ENCODE results near the gene KREMEN1.

Gene KREMEN1

DNA sequence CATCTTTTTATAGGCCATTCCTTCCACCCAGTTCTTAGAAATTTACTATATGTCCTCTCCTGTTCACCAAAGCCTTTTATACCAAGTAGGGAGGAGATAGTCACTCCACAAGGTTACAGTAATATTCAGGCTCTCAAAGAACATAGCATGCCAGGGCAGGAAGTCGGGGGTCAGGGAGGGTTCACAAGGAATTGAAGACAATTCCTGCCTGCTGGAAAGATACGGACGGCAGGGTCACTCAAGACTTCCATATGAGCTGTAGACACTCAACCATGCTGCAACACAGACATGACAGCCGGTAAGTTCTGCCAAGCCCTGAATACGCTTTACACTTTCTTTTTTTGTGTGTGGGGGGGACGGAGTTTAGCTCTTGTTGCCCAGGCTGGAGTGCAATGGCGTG is 11.9 kb upstream of the KREMEN1 start:
- no peak overlapping the region for H3K4me3 ChIP-seq (ENCODE audit: low read depth, low read length)
- TF ChIP-seq, protein P1, sequence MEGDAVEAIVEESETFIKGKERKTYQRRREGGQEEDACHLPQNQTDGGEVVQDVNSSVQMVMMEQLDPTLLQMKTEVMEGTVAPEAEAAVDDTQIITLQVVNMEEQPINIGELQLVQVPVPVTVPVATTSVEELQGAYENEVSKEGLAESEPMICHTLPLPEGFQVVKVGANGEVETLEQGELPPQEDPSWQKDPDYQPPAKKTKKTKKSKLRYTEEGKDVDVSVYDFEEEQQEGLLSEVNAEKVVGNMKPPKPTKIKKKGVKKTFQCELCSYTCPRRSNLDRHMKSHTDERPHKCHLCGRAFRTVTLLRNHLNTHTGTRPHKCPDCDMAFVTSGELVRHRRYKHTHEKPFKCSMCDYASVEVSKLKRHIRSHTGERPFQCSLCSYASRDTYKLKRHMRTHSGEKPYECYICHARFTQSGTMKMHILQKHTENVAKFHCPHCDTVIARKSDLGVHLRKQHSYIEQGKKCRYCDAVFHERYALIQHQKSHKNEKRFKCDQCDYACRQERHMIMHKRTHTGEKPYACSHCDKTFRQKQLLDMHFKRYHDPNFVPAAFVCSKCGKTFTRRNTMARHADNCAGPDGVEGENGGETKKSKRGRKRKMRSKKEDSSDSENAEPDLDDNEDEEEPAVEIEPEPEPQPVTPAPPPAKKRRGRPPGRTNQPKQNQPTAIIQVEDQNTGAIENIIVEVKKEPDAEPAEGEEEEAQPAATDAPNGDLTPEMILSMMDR (IDR thresholded peaks at IDR 0.05; ENCODE audit: insufficient read depth, low read depth, low read length, missing control alignments): no peak
- no peak for DNase-seq (ENCODE audit: low read depth)

GRCh38 chr22:29061773-29062172 is 11.1 kb upstream of the KREMEN1 start, which contains the start of gene C22orf31:
C22orf31 (minus strand) TSS chr22:29061831; CDS start chr22:29061792, 39 bp downstream.
- no peak within 1 kb of the TSS for H3K4me3 ChIP-seq (ENCODE audit: low read depth, low read length)
- TF ChIP-seq, protein P1 (IDR thresholded peaks at IDR 0.05; ENCODE audit: insufficient read depth, low read depth, low read length, missing control alignments): no peak
- DNase-seq (ENCODE audit: low read depth): no peak

DNA sequence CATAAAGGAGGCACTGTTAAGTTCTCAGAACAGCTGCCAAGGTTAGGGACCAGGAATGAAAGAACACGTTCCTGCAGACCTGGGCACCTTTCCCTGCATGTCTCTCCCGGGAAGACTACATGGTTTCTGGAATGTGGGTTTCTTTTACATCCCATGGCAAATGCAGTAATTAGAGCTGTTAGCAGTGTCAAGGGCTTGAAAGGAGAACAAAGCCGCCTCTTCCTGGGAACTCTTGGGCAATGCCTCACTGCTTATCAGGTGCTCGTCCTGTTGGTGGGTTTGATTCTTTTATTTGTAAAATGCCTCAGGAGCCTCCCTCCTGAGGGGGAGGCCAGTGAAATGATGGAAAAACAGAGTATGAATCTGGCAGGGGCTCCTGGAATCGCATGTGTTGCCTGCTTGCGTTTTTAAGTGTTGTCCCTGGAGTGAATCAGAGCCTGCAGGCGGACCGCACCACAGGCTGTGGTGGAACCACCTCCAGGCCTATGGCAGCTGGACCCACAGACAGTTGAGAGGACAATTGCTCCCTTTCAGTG is 10.5 kb upstream of the KREMEN1 start:
- no peak overlapping the region for H3K4me3 ChIP-seq (ENCODE audit: low read depth, low read length)
- TF ChIP-seq, protein P1 (IDR thresholded peaks at IDR 0.05; ENCODE audit: insufficient read depth, low read depth, low read length, missing control alignments): no peak
- DNase-seq (ENCODE audit: low read depth): no peak

- DNase-seq (ENCODE audit: low read depth): no peak
- H3K4me3 ChIP-seq (ENCODE audit: low read depth, low read length): no peak overlapping the region
- TF ChIP-seq, protein P1 (IDR thresholded peaks at IDR 0.05; ENCODE audit: insufficient read depth, low read depth, low read length, missing control alignments): no peak
These were observed 7.2 kb upstream of the KREMEN1 start for GRCh38 chr22:29065468-29066190.

DNA sequence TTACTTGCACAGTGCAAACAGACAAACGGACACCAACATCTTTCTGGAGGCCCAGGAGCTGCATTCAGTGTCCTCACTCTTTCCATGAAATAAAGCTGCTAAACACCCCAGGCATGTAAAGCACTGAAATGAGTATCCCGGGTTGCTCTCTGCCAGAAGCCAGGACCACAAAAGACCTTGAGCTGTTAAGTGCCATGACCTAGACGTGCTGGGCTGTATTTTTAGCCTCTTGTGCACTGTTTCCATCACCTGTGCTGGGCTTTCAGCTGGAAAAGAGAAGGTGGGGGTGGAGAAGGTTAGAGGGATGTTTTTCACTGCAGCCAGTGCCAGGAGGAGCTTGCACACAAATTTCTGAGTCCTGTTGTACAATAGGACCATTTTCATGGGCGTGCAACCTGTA is 3.4 kb upstream of the KREMEN1 start:
- no peak for DNase-seq (ENCODE audit: low read depth)
- TF ChIP-seq, protein P1 (IDR thresholded peaks at IDR 0.05; ENCODE audit: insufficient read depth, low read depth, low read length, missing control alignments): no peak
- no peak overlapping the region for H3K4me3 ChIP-seq (ENCODE audit: low read depth, low read length)

- TF ChIP-seq, protein P1 (IDR thresholded peaks at IDR 0.05; ENCODE audit: insufficient read depth, low read depth, low read length, missing control alignments): no peak
- no peak for DNase-seq (ENCODE audit: low read depth)
- no peak overlapping the region for H3K4me3 ChIP-seq (ENCODE audit: low read depth, low read length)
These were observed 2.3 kb upstream of the KREMEN1 start for GRCh38 chr22:29070490-29070889.
